Fibroblast of lung (primary cell): Measurements from ENCODE around the gene TH. TPM values are rescaled to one million over a fixed set of nuclear protein-coding genes. Genes with fewer than 3 reads are reported as not detected.

Experiments used
- DNase-seq, 2 donors: peaks; one replicate each; pipeline versions ENCODE4 v3.0.0 to v3.0.0-alpha.2; 2010; ENCODE audit warnings: low read depth in 2 of 2
- H2AFZ ChIP-seq: 2 replicates; pipeline ENCODE4 v1.5.1; 2012; ENCODE audit warnings: low read length, control low read depth, inconsistent platforms
- H3K27ac ChIP-seq: 2 replicates; pipeline ENCODE4 v1.5.1; 2011; ENCODE audit warnings: low read length, control low read depth; ENCODE audit not compliant: insufficient read depth
- H3K27me3 ChIP-seq: 2 replicates; pipeline ENCODE4 v1.5.1; 2011; ENCODE audit warnings: mild to moderate bottlenecking, low read length; ENCODE audit not compliant: control insufficient read depth, insufficient read depth
- H3K36me3 ChIP-seq: 2 replicates; pipeline ENCODE4 v1.5.1; 2011; ENCODE audit warnings: low read length; ENCODE audit not compliant: control insufficient read depth, insufficient read depth
- H3K4me1 ChIP-seq: 2 replicates; pipeline ENCODE4 v1.5.1; 2011; ENCODE audit warnings: low read length; ENCODE audit not compliant: control insufficient read depth, insufficient read depth; ENCODE audit errors: extremely low read depth
- H3K4me2 ChIP-seq: 2 replicates; pipeline ENCODE4 v1.5.1; 2011; ENCODE audit warnings: low read length, control low read depth; ENCODE audit not compliant: insufficient read depth; ENCODE audit errors: extremely low read depth
- H3K4me3 ChIP-seq, 4 experiments: fragments of 200-600 bp in 1 of 4; sonication (generic) in 1 of 4; replicated peaks in 1 of 4; 2 replicates each; pipeline ENCODE4 v1.5.1; 2011 to 2016; ENCODE audit warnings: low read length in 4 of 4, low read depth in 3 of 4, mild to moderate bottlenecking in 3 of 4, control low read depth in 2 of 4, inconsistent platforms in 1 of 4, mixed read lengths in 1 of 4; ENCODE audit not compliant: insufficient read depth in 1 of 4; ENCODE audit errors: control extremely low read depth in 1 of 4
- H3K79me2 ChIP-seq: 2 replicates; pipeline ENCODE4 v1.5.1; 2012; ENCODE audit warnings: mild to moderate bottlenecking, low read length, inconsistent platforms; ENCODE audit not compliant: control insufficient read depth, insufficient read depth
- H3K9ac ChIP-seq: 2 replicates; pipeline ENCODE4 v1.5.1; 2011; ENCODE audit warnings: mild to moderate bottlenecking, low read length, control low read depth; ENCODE audit not compliant: insufficient read depth
- H3K9me3 ChIP-seq: 2 replicates; pipeline ENCODE4 v1.5.1; 2012; ENCODE audit warnings: low read depth, low read length; ENCODE audit not compliant: control insufficient read depth, insufficient read depth
- H4K20me1 ChIP-seq: 2 replicates; pipeline ENCODE4 v1.5.1; 2011; ENCODE audit warnings: low read length; ENCODE audit not compliant: control insufficient read depth, insufficient read depth; ENCODE audit errors: extremely low read depth
- EZH2 ChIP-seq: IDR thresholded peaks from 2 replicates; pipeline ENCODE4 v1.5.1; 2012; ENCODE audit warnings: low read length, control low read depth, mild to moderate bottlenecking; ENCODE audit errors: missing control alignments
- polyA plus RNA-seq, 2 donors: library from polyadenylated mRNA; depleted of rRNA in 1 of 2; stranded (reverse) in 1 of 2; unstranded in 1 of 2; fragments of >200 nt; gene quantifications; 2 replicates each; pipeline ENCODE4 v1.2.1, GENCODE V29; 2011 to 2012; ENCODE audit warnings: missing spikeins in 1 of 2
- total RNA-seq: library from RNA; depleted of rRNA; stranded (reverse); fragments of >200 nt; gene quantifications from 2 replicates; pipeline ENCODE4 v1.2.1, GENCODE V29; 2014
- TF ChIP-seq, protein P1 (sequence below), 2 donors: IDR thresholded peaks in 1 of 2; conservative IDR thresholded peaks in 1 of 2; 1 replicate in 1 of 2; 2 replicates in 1 of 2; pipeline ENCODE4 v1.5.1; 2011 to 2012; ENCODE audit warnings: low read length in 2 of 2, control low read depth in 1 of 2, inconsistent platforms in 1 of 2, low read depth in 1 of 2, mild to moderate bottlenecking in 1 of 2

Gene TH
- total and polyA plus RNA-seq, 2 donors (not counting 1 experiment from before 2014, with no cell fraction given), result 0.17 TPM; not detected in 1

DNA sequence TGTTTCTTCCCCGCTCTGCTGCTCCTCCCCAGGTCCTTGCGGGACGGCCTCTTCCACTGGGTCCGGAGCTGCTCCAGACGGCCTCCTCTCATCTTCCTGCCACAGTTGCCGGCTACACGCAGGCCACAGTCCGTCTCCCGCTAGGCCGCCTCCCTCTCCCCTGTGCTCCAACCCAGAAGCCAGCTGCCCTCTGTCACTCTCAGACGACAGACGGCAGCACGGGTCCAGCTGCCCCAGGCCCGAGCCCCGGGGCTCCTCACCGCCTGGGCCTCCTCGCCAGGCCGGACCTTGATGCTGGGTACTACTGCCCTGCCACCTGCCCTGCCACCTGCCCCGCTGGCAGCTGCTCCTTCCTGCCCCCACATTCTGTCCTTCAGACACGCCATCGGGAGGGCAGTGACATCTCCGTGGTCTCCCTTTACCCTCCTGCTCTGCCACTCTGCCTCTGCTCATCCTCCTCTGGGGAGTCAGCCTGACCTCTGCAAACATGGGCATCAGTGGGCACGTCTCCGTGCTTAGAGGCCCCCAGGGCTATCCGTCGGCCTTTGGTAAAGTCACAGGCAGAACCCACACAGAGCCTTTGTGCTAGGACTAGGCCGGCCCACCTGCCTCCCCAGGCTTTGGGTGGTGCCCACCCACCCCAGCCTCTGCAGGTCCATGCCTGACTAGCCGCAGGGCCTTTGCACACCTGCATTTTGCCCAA, 43.1 kb upstream of the TH start:
- Histone ChIP-seq H3K9ac (no peak overlapping the region), H3K27me3 (no peaks in the 10 kb centered on the region), H4K20me1 (no peaks in the 10 kb centered on the region), H3K4me1 (no peaks in the 10 kb centered on the region), H3K4me2 (no peak overlapping the region), H3K79me2 (no peaks in the 10 kb centered on the region), H3K9me3 (no peaks in the 10 kb centered on the region), H3K36me3 (no peaks in the 10 kb centered on the region), H3K4me3 (no peak overlapping the region), H2AFZ (no peak overlapping the region), H3K27ac (no peak overlapping the region)
- DNase-seq, result no peak
- TF ChIP-seq, protein P1, sequence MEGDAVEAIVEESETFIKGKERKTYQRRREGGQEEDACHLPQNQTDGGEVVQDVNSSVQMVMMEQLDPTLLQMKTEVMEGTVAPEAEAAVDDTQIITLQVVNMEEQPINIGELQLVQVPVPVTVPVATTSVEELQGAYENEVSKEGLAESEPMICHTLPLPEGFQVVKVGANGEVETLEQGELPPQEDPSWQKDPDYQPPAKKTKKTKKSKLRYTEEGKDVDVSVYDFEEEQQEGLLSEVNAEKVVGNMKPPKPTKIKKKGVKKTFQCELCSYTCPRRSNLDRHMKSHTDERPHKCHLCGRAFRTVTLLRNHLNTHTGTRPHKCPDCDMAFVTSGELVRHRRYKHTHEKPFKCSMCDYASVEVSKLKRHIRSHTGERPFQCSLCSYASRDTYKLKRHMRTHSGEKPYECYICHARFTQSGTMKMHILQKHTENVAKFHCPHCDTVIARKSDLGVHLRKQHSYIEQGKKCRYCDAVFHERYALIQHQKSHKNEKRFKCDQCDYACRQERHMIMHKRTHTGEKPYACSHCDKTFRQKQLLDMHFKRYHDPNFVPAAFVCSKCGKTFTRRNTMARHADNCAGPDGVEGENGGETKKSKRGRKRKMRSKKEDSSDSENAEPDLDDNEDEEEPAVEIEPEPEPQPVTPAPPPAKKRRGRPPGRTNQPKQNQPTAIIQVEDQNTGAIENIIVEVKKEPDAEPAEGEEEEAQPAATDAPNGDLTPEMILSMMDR (conservative IDR thresholded peaks at IDR 0.05 in 1 of 2, IDR thresholded peaks at IDR 0.05 in 1 of 2; ENCODE audit: low read depth in 1 of 2, low read length in 2 of 2), result no peak
- no peak for TF ChIP-seq EZH2

DNA sequence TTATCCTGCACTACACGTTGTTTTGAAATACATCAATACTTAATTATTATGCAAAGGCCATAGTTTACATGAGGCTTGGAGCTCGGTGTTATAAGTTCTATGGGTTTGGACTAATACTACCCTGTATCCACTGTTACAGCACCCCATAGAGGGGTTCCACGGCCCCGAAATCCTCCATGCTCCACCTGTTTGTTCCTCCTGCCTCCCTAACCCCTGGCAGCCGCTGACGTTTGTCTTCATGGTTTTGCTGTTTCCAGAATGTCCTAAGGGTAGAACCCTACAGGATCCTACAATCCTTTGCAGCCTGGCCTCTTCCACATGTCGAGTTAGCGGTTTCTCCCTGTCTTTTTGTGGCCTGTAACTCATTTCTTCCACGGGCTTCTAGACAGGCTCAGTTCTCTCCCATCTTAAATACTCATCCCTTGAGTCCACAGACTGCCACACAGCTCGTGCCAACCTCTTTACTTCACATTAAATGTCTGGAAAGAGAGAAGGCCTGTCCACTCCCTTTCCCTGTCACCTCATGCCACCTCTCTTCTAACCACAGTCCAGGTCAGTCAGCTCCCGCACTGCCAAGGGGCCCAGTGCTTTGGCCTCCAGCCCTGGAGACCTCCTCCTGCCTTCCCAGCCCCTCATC, 42.4 kb upstream of the TH start:
- Histone ChIP-seq H3K79me2 (no peaks in the 10 kb centered on the region), H3K36me3 (no peaks in the 10 kb centered on the region), H4K20me1 (no peaks in the 10 kb centered on the region), H3K4me2 (no peak overlapping the region), H3K27ac (no peak overlapping the region), H3K9ac (no peak overlapping the region), H3K27me3 (no peaks in the 10 kb centered on the region), H3K4me3 (no peak overlapping the region), H3K4me1 (no peaks in the 10 kb centered on the region), H2AFZ (no peak overlapping the region), H3K9me3 (no peaks in the 10 kb centered on the region)
- no peak for DNase-seq
- TF ChIP-seq, protein P1 (conservative IDR thresholded peaks at IDR 0.05 in 1 of 2, IDR thresholded peaks at IDR 0.05 in 1 of 2; ENCODE audit: low read depth in 1 of 2, low read length in 2 of 2), result no peak
- no peak for TF ChIP-seq EZH2

DNA sequence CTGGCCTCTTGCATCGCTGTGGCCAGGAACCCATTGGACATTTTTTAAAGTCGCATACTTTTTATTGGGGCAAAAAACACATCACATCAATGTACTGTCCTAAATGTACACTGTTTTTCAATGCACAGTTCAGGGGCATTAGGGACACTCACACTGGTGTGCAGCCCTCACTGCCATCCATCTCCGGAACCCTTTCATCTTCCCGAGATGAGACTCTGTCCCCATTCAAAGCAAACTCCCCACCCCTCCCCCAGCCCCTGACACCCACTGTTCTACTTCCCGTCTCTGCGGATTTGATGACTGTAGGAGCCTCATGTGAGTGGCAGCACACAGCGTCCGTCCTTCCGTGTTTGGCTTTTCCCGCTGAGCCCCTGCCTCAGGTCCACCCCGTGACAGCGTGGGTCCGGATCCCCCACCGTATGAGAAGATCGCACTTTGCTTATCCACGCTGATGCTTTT, 41.8 kb upstream of the TH start:
- Histone ChIP-seq H3K4me2 (no peak overlapping the region), H3K9me3 (no peaks in the 10 kb centered on the region), H3K79me2 (no peaks in the 10 kb centered on the region), H3K27me3 (no peaks in the 10 kb centered on the region), H3K36me3 (no peaks in the 10 kb centered on the region), H4K20me1 (no peaks in the 10 kb centered on the region), H3K9ac (no peak overlapping the region), H3K27ac (no peak overlapping the region), H3K4me3 (no peak overlapping the region), H2AFZ (no peak overlapping the region), H3K4me1 (no peaks in the 10 kb centered on the region)
- TF ChIP-seq, protein P1 (conservative IDR thresholded peaks at IDR 0.05 in 1 of 2, IDR thresholded peaks at IDR 0.05 in 1 of 2; ENCODE audit: low read depth in 1 of 2, low read length in 2 of 2), result no peak
- no peak for TF ChIP-seq EZH2
- no peak for DNase-seq
